Erythroblast (primary cell): ENCODE results near the gene FOXI1.
"Not testable (repeated sequence)": the region's sequence is repeated elsewhere in the genome, so short reads cannot be mapped to it uniquely, and the experiment has no call there.

Experiments used
- GATA1 ChIP-seq: IDR thresholded peaks from 2 replicates; pipeline ENCODE4 v1.6.1; 2011; ENCODE audit warnings: low read depth, mild to moderate bottlenecking, control low read depth, low read length, moderate library complexity
- POLR2A ChIP-seq: IDR thresholded peaks from 2 replicates; pipeline ENCODE4 v1.6.1; 2011; ENCODE audit warnings: mild to moderate bottlenecking, low read length

DNA sequence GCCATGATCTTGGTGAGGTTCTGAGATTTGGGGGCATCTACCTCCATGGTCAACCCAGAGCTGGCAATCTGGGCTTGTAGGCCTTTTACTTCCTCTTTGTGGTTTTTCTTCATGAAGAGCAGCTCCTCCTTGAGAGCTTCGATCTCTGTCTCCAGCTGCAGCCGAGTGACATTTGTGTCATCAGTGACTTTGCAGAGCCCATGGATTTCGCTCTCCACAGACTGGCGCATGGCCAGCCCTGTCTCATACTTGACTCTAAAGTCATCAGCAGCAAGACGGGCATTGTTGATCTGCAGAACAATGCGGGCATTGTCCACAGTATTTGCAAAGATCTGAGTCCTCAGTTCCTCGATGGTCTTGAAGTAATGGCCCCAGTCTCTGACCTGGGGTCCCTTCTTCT lies 35.5 kb downstream of the FOXI1 start:
- not testable (repeated sequence) for TF ChIP-seq POLR2A, GATA1
